Ishikawa (cell line): ENCODE measurements around the gene PPIC.

ENCODE experiments used
- EGR1 ChIP-seq: IDR thresholded peaks from 2 replicates; pipeline ENCODE4 v1.6.1; 2012
- RAD21 ChIP-seq: IDR thresholded peaks from 2 replicates; pipeline ENCODE4 v1.6.1; 2012; ENCODE audit warnings: low read depth
- TCF12 ChIP-seq: IDR thresholded peaks from 2 replicates; pipeline ENCODE4 v1.6.1; 2012; ENCODE audit warnings: low read depth
- YY1 ChIP-seq: IDR thresholded peaks from 2 replicates; pipeline ENCODE4 v1.6.1; 2012; ENCODE audit warnings: low read depth
- ZBTB7A ChIP-seq: IDR thresholded peaks from 2 replicates; pipeline ENCODE4 v1.6.1; 2012; ENCODE audit warnings: low read depth
- TF ChIP-seq, protein P1 (sequence below): IDR thresholded peaks from 2 replicates; pipeline ENCODE4 v1.6.1; 2012
- TF ChIP-seq, protein P2 (sequence below): IDR thresholded peaks from 2 replicates; pipeline ENCODE4 v1.6.1; 2012; ENCODE audit warnings: low read depth, mild to moderate bottlenecking
- TF ChIP-seq, protein P3 (sequence below): IDR thresholded peaks from 2 replicates; pipeline ENCODE4 v1.6.1; 2012

DNA sequence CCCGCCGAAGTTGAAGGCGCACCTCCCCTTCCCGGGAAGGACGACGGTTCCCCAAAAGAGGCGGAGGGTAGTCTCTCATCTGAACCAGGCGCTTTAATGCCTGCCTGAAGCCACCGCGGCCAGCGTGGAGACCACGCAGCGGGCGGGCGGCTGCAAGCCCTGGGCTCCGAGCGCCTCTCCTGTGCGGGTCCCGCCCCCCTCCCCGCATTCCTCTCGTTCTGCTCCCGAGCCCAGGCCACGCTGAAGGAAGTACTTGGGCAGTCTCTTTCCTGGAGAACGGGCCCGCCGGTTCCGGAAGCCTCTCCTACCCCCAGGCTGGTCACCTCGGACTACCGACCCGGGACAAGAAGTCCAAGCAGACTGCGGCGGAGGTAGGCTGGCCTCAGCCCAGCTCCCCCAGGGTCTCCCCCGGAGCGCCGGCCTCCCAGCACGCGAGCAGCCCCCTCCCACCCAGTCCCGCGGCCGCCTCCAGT is 571 bp downstream of the PPIC start:
- no peak for TF ChIP-seq EGR1
- TF ChIP-seq, protein P1, sequence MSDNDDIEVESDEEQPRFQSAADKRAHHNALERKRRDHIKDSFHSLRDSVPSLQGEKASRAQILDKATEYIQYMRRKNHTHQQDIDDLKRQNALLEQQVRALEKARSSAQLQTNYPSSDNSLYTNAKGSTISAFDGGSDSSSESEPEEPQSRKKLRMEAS: peak; percentile 42; the same call in 1 of the 2 replicates
- TF ChIP-seq, protein P2, sequence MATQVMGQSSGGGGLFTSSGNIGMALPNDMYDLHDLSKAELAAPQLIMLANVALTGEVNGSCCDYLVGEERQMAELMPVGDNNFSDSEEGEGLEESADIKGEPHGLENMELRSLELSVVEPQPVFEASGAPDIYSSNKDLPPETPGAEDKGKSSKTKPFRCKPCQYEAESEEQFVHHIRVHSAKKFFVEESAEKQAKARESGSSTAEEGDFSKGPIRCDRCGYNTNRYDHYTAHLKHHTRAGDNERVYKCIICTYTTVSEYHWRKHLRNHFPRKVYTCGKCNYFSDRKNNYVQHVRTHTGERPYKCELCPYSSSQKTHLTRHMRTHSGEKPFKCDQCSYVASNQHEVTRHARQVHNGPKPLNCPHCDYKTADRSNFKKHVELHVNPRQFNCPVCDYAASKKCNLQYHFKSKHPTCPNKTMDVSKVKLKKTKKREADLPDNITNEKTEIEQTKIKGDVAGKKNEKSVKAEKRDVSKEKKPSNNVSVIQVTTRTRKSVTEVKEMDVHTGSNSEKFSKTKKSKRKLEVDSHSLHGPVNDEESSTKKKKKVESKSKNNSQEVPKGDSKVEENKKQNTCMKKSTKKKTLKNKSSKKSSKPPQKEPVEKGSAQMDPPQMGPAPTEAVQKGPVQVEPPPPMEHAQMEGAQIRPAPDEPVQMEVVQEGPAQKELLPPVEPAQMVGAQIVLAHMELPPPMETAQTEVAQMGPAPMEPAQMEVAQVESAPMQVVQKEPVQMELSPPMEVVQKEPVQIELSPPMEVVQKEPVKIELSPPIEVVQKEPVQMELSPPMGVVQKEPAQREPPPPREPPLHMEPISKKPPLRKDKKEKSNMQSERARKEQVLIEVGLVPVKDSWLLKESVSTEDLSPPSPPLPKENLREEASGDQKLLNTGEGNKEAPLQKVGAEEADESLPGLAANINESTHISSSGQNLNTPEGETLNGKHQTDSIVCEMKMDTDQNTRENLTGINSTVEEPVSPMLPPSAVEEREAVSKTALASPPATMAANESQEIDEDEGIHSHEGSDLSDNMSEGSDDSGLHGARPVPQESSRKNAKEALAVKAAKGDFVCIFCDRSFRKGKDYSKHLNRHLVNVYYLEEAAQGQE: no peak
- no peak for TF ChIP-seq TCF12
- 0 out of 2 replicates have a peak, but pooled peaks have one; percentile 31 for TF ChIP-seq YY1
- TF ChIP-seq, protein P3, sequence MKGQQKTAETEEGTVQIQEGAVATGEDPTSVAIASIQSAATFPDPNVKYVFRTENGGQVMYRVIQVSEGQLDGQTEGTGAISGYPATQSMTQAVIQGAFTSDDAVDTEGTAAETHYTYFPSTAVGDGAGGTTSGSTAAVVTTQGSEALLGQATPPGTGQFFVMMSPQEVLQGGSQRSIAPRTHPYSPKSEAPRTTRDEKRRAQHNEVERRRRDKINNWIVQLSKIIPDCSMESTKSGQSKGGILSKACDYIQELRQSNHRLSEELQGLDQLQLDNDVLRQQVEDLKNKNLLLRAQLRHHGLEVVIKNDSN: no peak
- peak; percentile 90 for TF ChIP-seq ZBTB7A
- TF ChIP-seq RAD21: no peak; the same call in 1 of the 2 replicates
